NCI-H2196 treated with DMSO at 0.1 percent for 48 hours (cell line): Measurements from ENCODE around the gene MACROH2A1.

Experiments used
- DNase-seq: peaks from one replicate; lab custom pipeline; 2025; ENCODE audit not compliant: unreplicated experiment; lab: John Stamatoyannopoulos, UW

Gene MACROH2A1

GRCh38 chr5:135357685-135358084 is 41.3 kb downstream of the MACROH2A1 start:
- no peak for DNase-seq

GRCh38 chr5:135356522-135357318 is 42.3 kb downstream of the MACROH2A1 start:
- peak; percentile 18 for DNase-seq

- DNase-seq = no peak
Measured at GRCh38 chr5:135355169-135355568, 43.9 kb downstream of the MACROH2A1 start.

GRCh38 chr5:135353952-135354721 is 44.9 kb downstream of the MACROH2A1 start:
- peak; percentile 17 for DNase-seq

- no peak for DNase-seq
Measured at GRCh38 chr5:135350536-135350935, 48.5 kb downstream of the MACROH2A1 start.

GRCh38 chr5:135349886-135350285 is 49.1 kb downstream of the MACROH2A1 start:
- no peak for DNase-seq

GRCh38 chr5:135349451-135349850 is 49.6 kb downstream of the MACROH2A1 start:
- no peak for DNase-seq

- no peak for DNase-seq
Measured at GRCh38 chr5:135348918-135349317, 50.1 kb downstream of the MACROH2A1 start.

GRCh38 chr5:135347392-135347791 is 51.6 kb downstream of the MACROH2A1 start:
- no peak for DNase-seq

- no peak for DNase-seq
Measured at GRCh38 chr5:135345956-135346731, 52.9 kb downstream of the MACROH2A1 start.

GRCh38 chr5:135344349-135344748 is 54.7 kb downstream of the MACROH2A1 start:
- DNase-seq = no peak

- no peak for DNase-seq
Measured at GRCh38 chr5:135343413-135343812, 55.6 kb downstream of the MACROH2A1 start.

GRCh38 chr5:135342551-135342875 is 56.5 kb downstream of the MACROH2A1 start:
- no peak for DNase-seq

- no peak for DNase-seq
Measured at GRCh38 chr5:135341696-135342550, 57.1 kb downstream of the MACROH2A1 start.

- DNase-seq = no peak
Measured at GRCh38 chr5:135341016-135341666, 57.9 kb downstream of the MACROH2A1 start.

GRCh38 chr5:135340568-135340967 is 58.5 kb downstream of the MACROH2A1 start:
- no peak for DNase-seq

- DNase-seq = no peak
Measured at GRCh38 chr5:135339623-135340022, 59.4 kb downstream of the MACROH2A1 start.

- no peak for DNase-seq
Measured at GRCh38 chr5:135339189-135339588, 59.8 kb downstream of the MACROH2A1 start.

GRCh38 chr5:135337064-135337463 is 62.0 kb downstream of the MACROH2A1 start:
- no peak for DNase-seq
